Neuronal stem cell (in vitro differentiated cells): ENCODE measurements around the gene UBAC1.

Experiments
- DNase-seq: peaks from one replicate; pipeline ENCODE4 v3.0.0-alpha.2; 2013; ENCODE audit warnings: low spot score
- H2AFZ ChIP-seq: one replicate; pipeline ENCODE4 v1.6.1; 2013; ENCODE audit warnings: mild to moderate bottlenecking, low read length, inconsistent platforms
- H2AK5ac ChIP-seq: 2 replicates; pipeline ENCODE4 v1.6.1; 2013; ENCODE audit warnings: low read depth, mild to moderate bottlenecking, inconsistent platforms, low read length, moderate library complexity, mixed read lengths
- H2BK120ac ChIP-seq: 2 replicates; pipeline ENCODE4 v1.6.1; 2013; ENCODE audit warnings: low read depth, mild to moderate bottlenecking, inconsistent platforms, low read length, moderate library complexity, mixed read lengths
- H2BK12ac ChIP-seq: one replicate; pipeline ENCODE4 v1.6.1; 2013; ENCODE audit warnings: low read length, inconsistent platforms
- H2BK15ac ChIP-seq: 2 replicates; pipeline ENCODE4 v1.6.1; 2013; ENCODE audit warnings: mild to moderate bottlenecking, low read length, inconsistent platforms, mixed read lengths
- H2BK5ac ChIP-seq: one replicate; pipeline ENCODE4 v1.6.1; 2013; ENCODE audit warnings: inconsistent platforms, mild to moderate bottlenecking, low read length, moderate library complexity
- H3K14ac ChIP-seq: one replicate; pipeline ENCODE4 v1.6.1; 2013; ENCODE audit warnings: low read length, inconsistent platforms
- H3K18ac ChIP-seq: 2 replicates; pipeline ENCODE4 v1.6.1; 2013; ENCODE audit warnings: low read length, inconsistent platforms
- H3K23ac ChIP-seq: 2 replicates; pipeline ENCODE4 v1.6.1; 2013; ENCODE audit warnings: low read depth, mild to moderate bottlenecking, mixed read lengths, low read length, inconsistent platforms; ENCODE audit not compliant: poor library complexity
- H3K27ac ChIP-seq: replicated peaks from 3 replicates; pipeline ENCODE4 v1.5.1; 2013; ENCODE audit warnings: low read length, inconsistent platforms
- H3K27me3 ChIP-seq, 3 experiments: 2 replicates each; pipeline ENCODE4 v1.6.1; 2013; ENCODE audit warnings: low read length in 3 of 3, mild to moderate bottlenecking in 2 of 3, inconsistent platforms in 1 of 3, low read depth in 1 of 3, mixed read lengths in 1 of 3, moderate library complexity in 1 of 3; ENCODE audit not compliant: control insufficient read depth in 3 of 3, insufficient read depth in 3 of 3
- H3K36me3 ChIP-seq, 2 donors: replicated peaks in 1 of 2; 2 replicates each; pipeline ENCODE4 v1.6.1; 2013; ENCODE audit warnings: low read length in 2 of 2; ENCODE audit not compliant: control insufficient read depth in 2 of 2, insufficient read depth in 2 of 2
- H3K4ac ChIP-seq: 2 replicates; pipeline ENCODE4 v1.6.1; 2013; ENCODE audit warnings: inconsistent platforms, mild to moderate bottlenecking, low read length, moderate library complexity
- H3K4me1 ChIP-seq, 2 donors: 1 replicate in 1 of 2; 2 replicates in 1 of 2; pipeline ENCODE4 v1.6.1; 2013; ENCODE audit warnings: low read length in 2 of 2, low read depth in 1 of 2; ENCODE audit not compliant: control insufficient read depth in 2 of 2, insufficient read depth in 1 of 2
- H3K4me2 ChIP-seq: one replicate; pipeline ENCODE4 v1.6.1; 2013; ENCODE audit warnings: mild to moderate bottlenecking, low read length, inconsistent platforms; ENCODE audit not compliant: insufficient read depth, poor library complexity, severe bottlenecking
- H3K4me3 ChIP-seq, 2 donors: 2 replicates each; pipeline ENCODE4 v1.5.1; 2013; ENCODE audit warnings: low read length in 2 of 2, mild to moderate bottlenecking in 2 of 2, inconsistent platforms in 1 of 2, moderate library complexity in 1 of 2
- H3K79me1 ChIP-seq: one replicate; pipeline ENCODE4 v1.6.1; 2013; ENCODE audit warnings: low read depth, mild to moderate bottlenecking, inconsistent platforms, low read length, moderate library complexity
- H3K9ac ChIP-seq: one replicate; pipeline ENCODE4 v1.6.1; 2013; ENCODE audit warnings: mild to moderate bottlenecking, low read depth, low read length, inconsistent platforms; ENCODE audit not compliant: poor library complexity
- H3K9me3 ChIP-seq, 2 donors: replicated peaks in 1 of 2; 2 replicates each; pipeline versions ENCODE3 to v1.6.1; 2013; ENCODE audit warnings: low read length in 2 of 2, mild to moderate bottlenecking in 2 of 2, inconsistent platforms in 1 of 2, low read depth in 1 of 2, mixed read lengths in 1 of 2, moderate library complexity in 1 of 2; ENCODE audit not compliant: control insufficient read depth in 2 of 2, insufficient read depth in 1 of 2
- H4K8ac ChIP-seq: one replicate; pipeline ENCODE4 v1.6.1; 2013; ENCODE audit warnings: low read depth, mild to moderate bottlenecking, inconsistent platforms, low read length, moderate library complexity
- H4K91ac ChIP-seq: one replicate; pipeline ENCODE4 v1.6.1; 2013; ENCODE audit warnings: low read length, low read depth, mild to moderate bottlenecking, inconsistent platforms; ENCODE audit not compliant: poor library complexity
- whole genome bisulfite sequencing, 2 donors: extraction: QIAGEN DNeasy Blood & Tissue Kit; methylation state at CpG; one replicate each; pipeline ENCODE4 v1.1.7; 2013; ENCODE audit warnings: missing lambda C conversion rate in 2 of 2, mixed read lengths in 1 of 2; ENCODE audit not compliant: insufficient read length in 2 of 2, insufficient replicate concordance in 1 of 2; ENCODE audit errors: extremely low coverage in 2 of 2; 5-methylcytosine and 5-hydroxymethylcytosine counted together

Gene UBAC1

GRCh38 chr9:135998016-135998380, 36.8 kb upstream of the UBAC1 start:
- no peak overlapping the region for H3K9ac ChIP-seq
- H3K79me1 ChIP-seq = no peaks in the 10 kb centered on the region
- no peak overlapping the region for H4K8ac ChIP-seq
- no peak overlapping the region for H3K23ac ChIP-seq
- no CpG with 5 or more reads among the region's 10 CpGs for WGBS, 2 donors
- H3K4ac ChIP-seq = peak overlapping the region; percentile 27
- H3K36me3 ChIP-seq = no peaks in the 10 kb centered on the region
- no peak for DNase-seq
- no peak overlapping the region for H3K4me2 ChIP-seq
- no peak overlapping the region for H3K27ac ChIP-seq
- H2BK15ac ChIP-seq = peak overlapping the region; percentile 95
- H3K9me3 ChIP-seq = no peaks in the 10 kb centered on the region
- no peak overlapping the region for H2BK120ac ChIP-seq
- peak overlapping the region; percentile 88 for H2AK5ac ChIP-seq
- peak overlapping the region; percentile 77 for H3K18ac ChIP-seq
- H2BK5ac ChIP-seq = peak overlapping the region; percentile 62
- no peak overlapping the region for H3K4me3 ChIP-seq
- peak overlapping the region; percentile 43 for H3K14ac ChIP-seq
- H3K27me3 ChIP-seq = no peaks in the 10 kb centered on the region
- peak overlapping the region; percentile 93 for H2BK12ac ChIP-seq
- H4K91ac ChIP-seq = no peak overlapping the region
- peaks cover 28 to 30% of the 10 kb centered on the region in 2 donors for H3K4me1 ChIP-seq
- peak overlapping the region; percentile 7 for H2AFZ ChIP-seq

GRCh38 chr9:135997090-135998015, 36.2 kb upstream of the UBAC1 start:
- no peak overlapping the region for H3K4me3 ChIP-seq
- no peak overlapping the region for H3K23ac ChIP-seq
- H3K9ac ChIP-seq = peak overlapping the region; percentile 83
- no peaks in the 10 kb centered on the region for H3K27me3 ChIP-seq
- no peaks in the 10 kb centered on the region for H3K9me3 ChIP-seq
- H3K18ac ChIP-seq = peak overlapping the region; percentile 77
- peak overlapping the region; percentile 88 for H2AK5ac ChIP-seq
- H2BK12ac ChIP-seq = peak overlapping the region; percentile 91
- peak overlapping the region; percentile 49 for H2BK120ac ChIP-seq
- peak overlapping the region; percentile 62 for H2BK5ac ChIP-seq
- H3K14ac ChIP-seq = peak overlapping the region; percentile 91
- no peak overlapping the region for H4K8ac ChIP-seq
- H3K4ac ChIP-seq = peak overlapping the region; percentile 92
- peak overlapping the region; percentile 7 for H2AFZ ChIP-seq
- no peak overlapping the region for H4K91ac ChIP-seq
- no peak overlapping the region for H3K4me2 ChIP-seq
- no peaks in the 10 kb centered on the region for H3K36me3 ChIP-seq
- peaks cover 26 to 29% of the 10 kb centered on the region in 2 donors for H3K4me1 ChIP-seq
- H3K79me1 ChIP-seq = no peaks in the 10 kb centered on the region
- peak overlapping the region; percentile 54 for H2BK15ac ChIP-seq
- no peak for DNase-seq
- WGBS, 2 donors = no CpG with 5 or more reads among the region's 34 CpGs
- H3K27ac ChIP-seq = peak overlapping the region; percentile 3

- Histone ChIP-seq H3K14ac (no peak overlapping the region), H3K4ac (no peak overlapping the region), H3K36me3 (no peaks in the 10 kb centered on the region), H3K23ac (peak overlapping the region; percentile 6), H2BK15ac (peak overlapping the region; percentile 66), H2BK12ac (peak overlapping the region; percentile 60), H3K27me3 (no peaks in the 10 kb centered on the region), H3K27ac (no peak overlapping the region), H2AK5ac (peak overlapping the region; percentile 93), H4K8ac (no peak overlapping the region), H3K4me2 (no peak overlapping the region), H3K18ac (peak overlapping the region; percentile 84), H3K4me3 (no peak overlapping the region), H2BK5ac (no peak overlapping the region), H3K79me1 (no peaks in the 10 kb centered on the region), H4K91ac (no peak overlapping the region), H3K9me3 (no peaks in the 10 kb centered on the region), H3K9ac (no peak overlapping the region), H3K4me1 (peaks cover 36 to 38% of the 10 kb centered on the region in 2 donors), H2BK120ac (no peak overlapping the region), H2AFZ (no peak overlapping the region)
- no CpG with 5 or more reads among the region's 21 CpGs for WGBS, 2 donors
- DNase-seq = no peak
These were observed 34.6 kb upstream of the UBAC1 start for GRCh38 chr9:135995816-135996215.

- WGBS, 2 donors = no CpG with 5 or more reads among the region's 20 CpGs
- no peak overlapping the region for H3K27ac ChIP-seq
These were observed 33.5 kb upstream of the UBAC1 start for GRCh38 chr9:135994501-135995192.

More at GRCh38 chr9:135994501-135995192, 33.5 kb upstream of the UBAC1 start:
- H3K18ac ChIP-seq = peak overlapping the region; percentile 94
- H3K27me3 ChIP-seq = no peaks in the 10 kb centered on the region
- peak overlapping the region; percentile 100 for H2BK120ac ChIP-seq
- peak overlapping the region; percentile 91 for H2BK5ac ChIP-seq
- H3K4me2 ChIP-seq = no peak overlapping the region
- H2AFZ ChIP-seq = no peak overlapping the region
- H3K79me1 ChIP-seq = no peaks in the 10 kb centered on the region
- no peak overlapping the region for H3K4ac ChIP-seq
- H4K8ac ChIP-seq = no peak overlapping the region
- H3K23ac ChIP-seq = no peak overlapping the region
- no peak for DNase-seq
- peak overlapping the region; percentile 82 for H2BK12ac ChIP-seq
- peak overlapping the region; percentile 98 for H2AK5ac ChIP-seq
- H3K4me1 ChIP-seq = peaks cover 38 to 46% of the 10 kb centered on the region in 2 donors
- no peaks in the 10 kb centered on the region for H3K36me3 ChIP-seq
- H3K14ac ChIP-seq = peak overlapping the region; percentile 84
- no peaks in the 10 kb centered on the region for H3K9me3 ChIP-seq
- H3K4me3 ChIP-seq = no peak overlapping the region
- no peak overlapping the region for H4K91ac ChIP-seq
- no peak overlapping the region for H3K9ac ChIP-seq
- peak overlapping the region; percentile 96 for H2BK15ac ChIP-seq
